Measurements from ENCODE around the gene KCNQ1. TPM values are rescaled to one million over a fixed set of nuclear protein-coding genes. Genes with fewer than 3 reads are reported as not detected.

Gene KCNQ1
- polyA plus RNA-seq, 1 donor from 2014 or later: not detected

DNA sequence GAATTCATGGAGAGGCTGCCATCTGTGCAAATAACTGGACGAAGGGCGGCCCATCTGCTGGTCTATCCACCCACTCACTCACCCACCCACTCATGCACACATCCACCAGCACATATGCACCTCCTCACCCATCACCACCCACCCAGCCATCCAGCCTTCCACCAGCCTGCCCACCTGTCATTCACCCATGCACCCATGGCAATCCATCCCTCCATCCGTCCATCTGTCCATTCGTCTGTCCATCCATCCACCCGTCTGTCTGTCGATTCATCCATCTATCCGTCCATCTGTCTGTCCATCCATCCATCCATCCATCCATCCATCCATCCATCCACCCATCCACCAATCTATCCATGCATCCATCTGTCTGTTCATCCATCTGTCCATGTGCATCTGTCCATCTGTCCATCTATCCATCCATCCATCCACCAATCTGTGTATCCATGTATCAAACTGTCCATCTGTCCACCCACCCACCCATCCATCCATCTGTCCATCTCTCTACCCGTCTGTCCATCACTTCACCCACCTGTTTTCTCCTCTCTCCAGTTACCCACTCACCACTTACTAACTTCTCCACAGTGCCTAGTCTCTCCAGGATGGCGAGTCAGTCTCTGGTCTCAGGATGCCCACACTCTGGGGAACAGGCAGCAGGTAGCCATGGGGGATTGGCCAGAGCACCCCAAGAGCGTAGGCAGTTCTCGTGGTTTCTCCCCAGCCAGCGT, 9.4 kb upstream of the KCNQ1 start:
- no peak overlapping the region for H3K27ac ChIP-seq (ENCODE audit: low read length)
- no peaks in the 10 kb centered on the region for H3K79me2 ChIP-seq (replicated peaks; ENCODE audit: insufficient read depth, low read length)
- no peaks in the 10 kb centered on the region for H3F3A ChIP-seq (ENCODE audit: insufficient read depth, low read length, poor library complexity, severe bottlenecking)
- no peak overlapping the region for H3K4me3 ChIP-seq (ENCODE audit: low read length)
- no peaks in the 10 kb centered on the region for H3K36me3 ChIP-seq (ENCODE audit: insufficient read depth, low read length)
- no peaks in the 10 kb centered on the region for H4K20me1 ChIP-seq (ENCODE audit: insufficient read depth)
- H3K9me2 ChIP-seq (ENCODE audit: insufficient read depth, low read length): no peaks in the 10 kb centered on the region
- no peaks in the 10 kb centered on the region for H3K9me3 ChIP-seq (ENCODE audit: low read length)
- H2AFZ ChIP-seq (ENCODE audit: low read depth, low read length): no peak overlapping the region
- no peak overlapping the region for H3K9ac ChIP-seq (ENCODE audit: low read length)
- TF ChIP-seq EP300 (conservative IDR thresholded peaks at IDR 0.05; ENCODE audit: poor library complexity, severe bottlenecking) (no peak), SMC3 (conservative IDR thresholded peaks at IDR 0.05; ENCODE audit: poor library complexity) (no peak), EZH2 (IDR thresholded peaks at IDR 0.05; ENCODE audit: borderline replicate concordance, insufficient read depth, low read length, poor library complexity, severe bottlenecking) (no peak), RAD21 (conservative IDR thresholded peaks at IDR 0.05) (no peak), MXI1 (conservative IDR thresholded peaks at IDR 0.05; ENCODE audit: poor library complexity, severe bottlenecking) (no peak), POLR2AphosphoS5 (IDR thresholded peaks at IDR 0.05) (no peak), TAF1 (IDR thresholded peaks at IDR 0.05; ENCODE audit: low read depth) (no peak)
- TF ChIP-seq, protein P1, sequence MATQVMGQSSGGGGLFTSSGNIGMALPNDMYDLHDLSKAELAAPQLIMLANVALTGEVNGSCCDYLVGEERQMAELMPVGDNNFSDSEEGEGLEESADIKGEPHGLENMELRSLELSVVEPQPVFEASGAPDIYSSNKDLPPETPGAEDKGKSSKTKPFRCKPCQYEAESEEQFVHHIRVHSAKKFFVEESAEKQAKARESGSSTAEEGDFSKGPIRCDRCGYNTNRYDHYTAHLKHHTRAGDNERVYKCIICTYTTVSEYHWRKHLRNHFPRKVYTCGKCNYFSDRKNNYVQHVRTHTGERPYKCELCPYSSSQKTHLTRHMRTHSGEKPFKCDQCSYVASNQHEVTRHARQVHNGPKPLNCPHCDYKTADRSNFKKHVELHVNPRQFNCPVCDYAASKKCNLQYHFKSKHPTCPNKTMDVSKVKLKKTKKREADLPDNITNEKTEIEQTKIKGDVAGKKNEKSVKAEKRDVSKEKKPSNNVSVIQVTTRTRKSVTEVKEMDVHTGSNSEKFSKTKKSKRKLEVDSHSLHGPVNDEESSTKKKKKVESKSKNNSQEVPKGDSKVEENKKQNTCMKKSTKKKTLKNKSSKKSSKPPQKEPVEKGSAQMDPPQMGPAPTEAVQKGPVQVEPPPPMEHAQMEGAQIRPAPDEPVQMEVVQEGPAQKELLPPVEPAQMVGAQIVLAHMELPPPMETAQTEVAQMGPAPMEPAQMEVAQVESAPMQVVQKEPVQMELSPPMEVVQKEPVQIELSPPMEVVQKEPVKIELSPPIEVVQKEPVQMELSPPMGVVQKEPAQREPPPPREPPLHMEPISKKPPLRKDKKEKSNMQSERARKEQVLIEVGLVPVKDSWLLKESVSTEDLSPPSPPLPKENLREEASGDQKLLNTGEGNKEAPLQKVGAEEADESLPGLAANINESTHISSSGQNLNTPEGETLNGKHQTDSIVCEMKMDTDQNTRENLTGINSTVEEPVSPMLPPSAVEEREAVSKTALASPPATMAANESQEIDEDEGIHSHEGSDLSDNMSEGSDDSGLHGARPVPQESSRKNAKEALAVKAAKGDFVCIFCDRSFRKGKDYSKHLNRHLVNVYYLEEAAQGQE (IDR thresholded peaks at IDR 0.05; ENCODE audit: borderline replicate concordance): no peak
- TF ChIP-seq, protein P2, sequence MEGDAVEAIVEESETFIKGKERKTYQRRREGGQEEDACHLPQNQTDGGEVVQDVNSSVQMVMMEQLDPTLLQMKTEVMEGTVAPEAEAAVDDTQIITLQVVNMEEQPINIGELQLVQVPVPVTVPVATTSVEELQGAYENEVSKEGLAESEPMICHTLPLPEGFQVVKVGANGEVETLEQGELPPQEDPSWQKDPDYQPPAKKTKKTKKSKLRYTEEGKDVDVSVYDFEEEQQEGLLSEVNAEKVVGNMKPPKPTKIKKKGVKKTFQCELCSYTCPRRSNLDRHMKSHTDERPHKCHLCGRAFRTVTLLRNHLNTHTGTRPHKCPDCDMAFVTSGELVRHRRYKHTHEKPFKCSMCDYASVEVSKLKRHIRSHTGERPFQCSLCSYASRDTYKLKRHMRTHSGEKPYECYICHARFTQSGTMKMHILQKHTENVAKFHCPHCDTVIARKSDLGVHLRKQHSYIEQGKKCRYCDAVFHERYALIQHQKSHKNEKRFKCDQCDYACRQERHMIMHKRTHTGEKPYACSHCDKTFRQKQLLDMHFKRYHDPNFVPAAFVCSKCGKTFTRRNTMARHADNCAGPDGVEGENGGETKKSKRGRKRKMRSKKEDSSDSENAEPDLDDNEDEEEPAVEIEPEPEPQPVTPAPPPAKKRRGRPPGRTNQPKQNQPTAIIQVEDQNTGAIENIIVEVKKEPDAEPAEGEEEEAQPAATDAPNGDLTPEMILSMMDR (IDR thresholded peaks at IDR 0.05; ENCODE audit: poor library complexity, severe bottlenecking): no peak
- H3K4me2 ChIP-seq (ENCODE audit: low read length): no peak overlapping the region
- H3K27me3 ChIP-seq (ENCODE audit: insufficient read depth, low read depth, low read length): no peaks in the 10 kb centered on the region

- Histone ChIP-seq H3K27ac (ENCODE audit: low read length) (no peak overlapping the region), H3F3A (ENCODE audit: insufficient read depth, low read length, poor library complexity, severe bottlenecking) (no peaks in the 10 kb centered on the region), H3K79me2 (replicated peaks; ENCODE audit: insufficient read depth, low read length) (no peaks in the 10 kb centered on the region), H3K36me3 (ENCODE audit: insufficient read depth, low read length) (no peaks in the 10 kb centered on the region), H3K9me3 (ENCODE audit: low read length) (no peaks in the 10 kb centered on the region), H4K20me1 (ENCODE audit: insufficient read depth) (no peaks in the 10 kb centered on the region), H3K9ac (ENCODE audit: low read length) (no peak overlapping the region), H3K4me2 (ENCODE audit: low read length) (no peak overlapping the region), H3K27me3 (ENCODE audit: insufficient read depth, low read depth, low read length) (no peaks in the 10 kb centered on the region), H3K9me2 (ENCODE audit: insufficient read depth, low read length) (no peaks in the 10 kb centered on the region), H3K4me3 (ENCODE audit: low read length) (no peak overlapping the region), H2AFZ (ENCODE audit: low read depth, low read length) (no peak overlapping the region)
- TF ChIP-seq POLR2AphosphoS5 (IDR thresholded peaks at IDR 0.05): no peak
- no peak for TF ChIP-seq TAF1 (IDR thresholded peaks at IDR 0.05; ENCODE audit: low read depth)
- TF ChIP-seq SMC3 (conservative IDR thresholded peaks at IDR 0.05; ENCODE audit: poor library complexity): no peak
- TF ChIP-seq RAD21 (conservative IDR thresholded peaks at IDR 0.05): no peak
- no peak for TF ChIP-seq EZH2 (IDR thresholded peaks at IDR 0.05; ENCODE audit: borderline replicate concordance, insufficient read depth, low read length, poor library complexity, severe bottlenecking)
- TF ChIP-seq, protein P2 (IDR thresholded peaks at IDR 0.05; ENCODE audit: poor library complexity, severe bottlenecking): no peak
- TF ChIP-seq, protein P1 (IDR thresholded peaks at IDR 0.05; ENCODE audit: borderline replicate concordance): no peak
- TF ChIP-seq MXI1 (conservative IDR thresholded peaks at IDR 0.05; ENCODE audit: poor library complexity, severe bottlenecking): no peak
- TF ChIP-seq EP300 (conservative IDR thresholded peaks at IDR 0.05; ENCODE audit: poor library complexity, severe bottlenecking): no peak
Measured at GRCh38 chr11:2436013-2436520, 8.7 kb upstream of the KCNQ1 start.

Measured in neural cell (in vitro differentiated cells).